ENCODE results near the gene PSTK. TPM values are rescaled to one million over a fixed set of nuclear protein-coding genes. Genes with fewer than 3 reads are reported as not detected.

Gene PSTK
- total and polyA plus RNA-seq, 2 of the 13 experiments (the other 11 are each of a cell fraction or from before 2014, with no cell fraction given): 8.2 to 9.3 TPM

- TF ChIP-seq ZNF530 (CRISPR knock-in tag; IDR thresholded peaks at IDR 0.05; ENCODE audit: low read depth) (no peak), KDM5A (IDR thresholded peaks at IDR 0.05; ENCODE audit: borderline replicate concordance, low read length) (no peak), TP53 (CRISPR knock-in tag; conservative IDR thresholded peaks at IDR 0.05) (no peak), ZNF83 (CRISPR knock-in tag; IDR thresholded peaks at IDR 0.05; ENCODE audit: borderline replicate concordance) (no peak), ZNF678 (CRISPR knock-in tag; IDR thresholded peaks at IDR 0.05) (no peak), CBX1 (IDR thresholded peaks at IDR 0.05; ENCODE audit: low read depth) (peak; percentile 48), PREB (CRISPR knock-in tag; IDR thresholded peaks at IDR 0.05) (no peak), CBX5 (CRISPR knock-in tag; IDR thresholded peaks at IDR 0.05; ENCODE audit: borderline replicate concordance) (0 out of 2 replicates have a peak, but pooled peaks have one; percentile 42), ZNF441 (CRISPR knock-in tag; IDR thresholded peaks at IDR 0.05; ENCODE audit: borderline replicate concordance) (no peak), ZNF20 (CRISPR knock-in tag; IDR thresholded peaks at IDR 0.05) (peak; percentile 98), ZMAT3 (CRISPR knock-in tag; conservative IDR thresholded peaks at IDR 0.05) (no peak), WIZ (CRISPR knock-in tag; IDR thresholded peaks at IDR 0.05) (no peak), GABPB1 (CRISPR knock-in tag; IDR thresholded peaks at IDR 0.05) (no peak), ZNF281 (CRISPR knock-in tag; IDR thresholded peaks at IDR 0.05; ENCODE audit: borderline replicate concordance) (no peak), ZBTB8A (CRISPR knock-in tag; IDR thresholded peaks at IDR 0.05; ENCODE audit: borderline replicate concordance, low read depth) (no peak), MXD4 (CRISPR knock-in tag; IDR thresholded peaks at IDR 0.05) (no peak), ZNF230 (CRISPR knock-in tag; IDR thresholded peaks at IDR 0.05) (no peak), ZNF766 (CRISPR knock-in tag; IDR thresholded peaks at IDR 0.05; ENCODE audit: borderline replicate concordance) (no peak), GABPA (IDR thresholded peaks at IDR 0.05; ENCODE audit: low read depth, low read length) (no peak), GABPA (CRISPR knock-in tag; IDR thresholded peaks at IDR 0.05; ENCODE audit: low read depth) (no peak), THRA (CRISPR knock-in tag; IDR thresholded peaks at IDR 0.05; ENCODE audit: borderline replicate concordance) (peak; percentile 64; the same call in 1 of the 2 replicates)
- TF ChIP-seq, protein P1, sequence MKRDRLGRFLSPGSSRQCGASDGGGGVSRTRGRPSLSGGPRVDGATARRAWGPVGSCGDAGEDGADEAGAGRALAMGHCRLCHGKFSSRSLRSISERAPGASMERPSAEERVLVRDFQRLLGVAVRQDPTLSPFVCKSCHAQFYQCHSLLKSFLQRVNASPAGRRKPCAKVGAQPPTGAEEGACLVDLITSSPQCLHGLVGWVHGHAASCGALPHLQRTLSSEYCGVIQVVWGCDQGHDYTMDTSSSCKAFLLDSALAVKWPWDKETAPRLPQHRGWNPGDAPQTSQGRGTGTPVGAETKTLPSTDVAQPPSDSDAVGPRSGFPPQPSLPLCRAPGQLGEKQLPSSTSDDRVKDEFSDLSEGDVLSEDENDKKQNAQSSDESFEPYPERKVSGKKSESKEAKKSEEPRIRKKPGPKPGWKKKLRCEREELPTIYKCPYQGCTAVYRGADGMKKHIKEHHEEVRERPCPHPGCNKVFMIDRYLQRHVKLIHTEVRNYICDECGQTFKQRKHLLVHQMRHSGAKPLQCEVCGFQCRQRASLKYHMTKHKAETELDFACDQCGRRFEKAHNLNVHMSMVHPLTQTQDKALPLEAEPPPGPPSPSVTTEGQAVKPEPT (CRISPR knock-in tag; IDR thresholded peaks at IDR 0.05; ENCODE audit: low read depth): no peak
- TF ChIP-seq, protein P2, sequence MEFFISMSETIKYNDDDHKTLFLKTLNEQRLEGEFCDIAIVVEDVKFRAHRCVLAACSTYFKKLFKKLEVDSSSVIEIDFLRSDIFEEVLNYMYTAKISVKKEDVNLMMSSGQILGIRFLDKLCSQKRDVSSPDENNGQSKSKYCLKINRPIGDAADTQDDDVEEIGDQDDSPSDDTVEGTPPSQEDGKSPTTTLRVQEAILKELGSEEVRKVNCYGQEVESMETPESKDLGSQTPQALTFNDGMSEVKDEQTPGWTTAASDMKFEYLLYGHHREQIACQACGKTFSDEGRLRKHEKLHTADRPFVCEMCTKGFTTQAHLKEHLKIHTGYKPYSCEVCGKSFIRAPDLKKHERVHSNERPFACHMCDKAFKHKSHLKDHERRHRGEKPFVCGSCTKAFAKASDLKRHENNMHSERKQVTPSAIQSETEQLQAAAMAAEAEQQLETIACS (CRISPR knock-in tag; IDR thresholded peaks at IDR 0.05): no peak
Observed at GRCh38 chr10:123035467-123036086, 55.4 kb downstream of the PSTK start (continued).
